OCI-LY1 (cell line): ENCODE results near the gene DGCR6L.

Experiments
- H2AFZ ChIP-seq: fragments of 200-600 bp; sonication (generic), shearing (Covaris generic); 2 replicates; pipeline ENCODE4 v1.6.0; 2014; ENCODE audit warnings: antibody characterized with exemption, mild to moderate bottlenecking, low read length
- H3F3A ChIP-seq: fragments of 200-600 bp; sonication (generic), shearing (Covaris generic); 2 replicates; pipeline ENCODE4 v1.6.0; 2014; ENCODE audit warnings: mild to moderate bottlenecking, antibody characterized with exemption, low read length, moderate library complexity; ENCODE audit not compliant: insufficient read depth
- H3K27ac ChIP-seq: fragments of 200-600 bp; sonication (generic); 2 replicates; pipeline ENCODE4 v1.5.1; 2014; ENCODE audit warnings: low read length, mixed run types, mild to moderate bottlenecking, low read depth; ENCODE audit not compliant: poor library complexity, severe bottlenecking
- H3K27me3 ChIP-seq: fragments of 200-600 bp; sonication (generic); 2 replicates; pipeline ENCODE4 v1.6.0; 2014; ENCODE audit warnings: antibody characterized with exemption, mild to moderate bottlenecking, low read length, moderate library complexity; ENCODE audit not compliant: insufficient read depth
- H3K36me3 ChIP-seq: fragments of 200-600 bp; sonication (generic); 2 replicates; pipeline ENCODE4 v1.6.1; 2014; ENCODE audit warnings: mild to moderate bottlenecking, antibody characterized with exemption, low read length, moderate library complexity, mixed read lengths; ENCODE audit not compliant: insufficient read depth
- H3K4me1 ChIP-seq: fragments of 200-600 bp; sonication (generic); 2 replicates; pipeline ENCODE4 v1.5.1; 2014; ENCODE audit warnings: mild to moderate bottlenecking, low read length, moderate library complexity; ENCODE audit not compliant: insufficient read depth, severe bottlenecking
- H3K4me2 ChIP-seq: fragments of 200-600 bp; sonication (generic), shearing (Covaris generic); 2 replicates; pipeline ENCODE4 v1.6.1; 2014; ENCODE audit warnings: low read length
- H3K4me3 ChIP-seq: fragments of 200-600 bp; sonication (generic); 2 replicates; pipeline ENCODE4 v1.5.1; 2014; ENCODE audit warnings: low read length, low read depth, mild to moderate bottlenecking, mixed read lengths; ENCODE audit not compliant: poor library complexity, severe bottlenecking
- H3K79me2 ChIP-seq: fragments of 200-600 bp; shearing (Covaris generic); 2 replicates; pipeline ENCODE4 v1.6.1; 2016; ENCODE audit warnings: mixed run types, low read length, mixed read lengths; ENCODE audit not compliant: insufficient read depth
- H3K9ac ChIP-seq: fragments of 200-600 bp; sonication (generic), shearing (Covaris generic); 2 replicates; pipeline ENCODE4 v1.6.1; 2014; ENCODE audit warnings: mild to moderate bottlenecking, low read length, mixed read lengths
- H3K9me2 ChIP-seq: fragments of 200-600 bp; sonication (generic), shearing (Covaris generic); 2 replicates; pipeline ENCODE4 v1.6.1; 2014; ENCODE audit warnings: low read depth, mild to moderate bottlenecking, low read length, mixed read lengths
- H3K9me3 ChIP-seq: fragments of 200-600 bp; shearing (Covaris generic); 2 replicates; pipeline ENCODE4 v1.6.1; 2014; ENCODE audit warnings: low read length, mixed read lengths
- H4K20me1 ChIP-seq: fragments of 200-600 bp; sonication (generic), shearing (Covaris generic); 2 replicates; pipeline ENCODE4 v1.6.0; 2016; ENCODE audit warnings: mild to moderate bottlenecking, low read length; ENCODE audit not compliant: insufficient read depth
- CTCF ChIP-seq: fragments of 200-600 bp; sonication (generic), shearing (Covaris generic); IDR thresholded peaks from 2 replicates; pipeline ENCODE4 v1.5.1; 2017; ENCODE audit warnings: mild to moderate bottlenecking, antibody characterized with exemption, low read length, moderate library complexity, mixed read lengths
- EZH2 ChIP-seq: fragments of 200-600 bp; sonication (generic), shearing (Covaris generic); IDR thresholded peaks from 2 replicates; pipeline ENCODE4 v1.8.0; 2017; ENCODE audit warnings: borderline replicate concordance, mixed run types, mild to moderate bottlenecking, antibody characterized with exemption, low read length, moderate library complexity, mixed read lengths

DGCR6L gene

GRCh38 chr22:20264614-20265452 is 55.0 kb downstream of the DGCR6L start:
- H3K36me3 ChIP-seq = no peaks in the 10 kb centered on the region
- no peaks in the 10 kb centered on the region for H4K20me1 ChIP-seq
- no peak overlapping the region for H2AFZ ChIP-seq
- H3K4me1 ChIP-seq = no peaks in the 10 kb centered on the region
- no peak overlapping the region for H3K9ac ChIP-seq
- no peak overlapping the region for H3K27ac ChIP-seq
- TF ChIP-seq CTCF (no peak), EZH2 (no peak)
- H3K27me3 ChIP-seq = no peaks in the 10 kb centered on the region
- no peak overlapping the region for H3K4me2 ChIP-seq
- H3F3A ChIP-seq = no peaks in the 10 kb centered on the region
- H3K4me3 ChIP-seq = no peak overlapping the region
- no peaks in the 10 kb centered on the region for H3K9me3 ChIP-seq
- H3K79me2 ChIP-seq = no peaks in the 10 kb centered on the region
- H3K9me2 ChIP-seq = no peaks in the 10 kb centered on the region
